H1 (cell line): ENCODE measurements around the gene PHRF1. TPM values are rescaled to one million over a fixed set of nuclear protein-coding genes. Genes with fewer than 3 reads are reported as not detected.
A peak's percentile ranks its signal among the peaks of the same experiment; 100 is the strongest.

Source experiments
- CTCF ChIA-PET: fragments of 300-600 bp; sonication (Branson Sonifier 250); formaldehyde crosslinking; loops from one replicate; lab custom pipeline; 2021; ENCODE audit not compliant: partially characterized antibody; lab: Charles Lee
- POLR2A ChIA-PET: fragments of 300-600 bp; sonication (Branson Sonifier 250); formaldehyde crosslinking; loops from one replicate; lab custom pipeline; 2021; ENCODE audit warnings: inconsistent platforms; ENCODE audit not compliant: partially characterized antibody; lab: Charles Lee
- DNase-seq, 2 experiments: peaks; one replicate each; pipeline versions ENCODE4 v3.0.0 to v3.0.0-alpha.2; 2010 to 2022; ENCODE audit warnings: low spot score in 2 of 2, low read depth in 1 of 2, mixed read lengths in 1 of 2
- FAIRE-seq: peaks from 2 replicates; lab custom pipeline; 2011; peaks lifted over from hg19 to GRCh38; lab: Jason Lieb, UNC
- H2AFZ ChIP-seq: 2 replicates; pipeline ENCODE4 v1.8.1; 2012; ENCODE audit warnings: low read length, inconsistent platforms
- H2AK5ac ChIP-seq: 2 replicates; pipeline ENCODE4 v1.6.1; 2013; ENCODE audit warnings: low read depth, low read length
- H2BK120ac ChIP-seq: replicated peaks from 2 replicates; pipeline ENCODE3; 2013; ENCODE audit warnings: low read depth, low read length, inconsistent platforms
- H2BK12ac ChIP-seq: 2 replicates; pipeline ENCODE4 v1.6.1; 2013; ENCODE audit warnings: low read depth, low read length
- H2BK15ac ChIP-seq: 2 replicates; pipeline ENCODE4 v1.6.1; 2013; ENCODE audit warnings: low read length
- H2BK20ac ChIP-seq: 2 replicates; pipeline ENCODE4 v1.6.1; 2013; ENCODE audit warnings: low read length
- H2BK5ac ChIP-seq: 2 replicates; pipeline ENCODE4 v1.6.1; 2013; ENCODE audit warnings: low read depth, low read length
- H3K14ac ChIP-seq: 2 replicates; pipeline ENCODE4 v1.6.1; 2013; ENCODE audit warnings: inconsistent platforms; ENCODE audit not compliant: insufficient read length
- H3K18ac ChIP-seq: 2 replicates; pipeline ENCODE4 v1.6.1; 2013; ENCODE audit warnings: low read length; ENCODE audit errors: extremely low read depth
- H3K23ac ChIP-seq: 2 replicates; pipeline ENCODE4 v1.6.1; 2013; ENCODE audit warnings: inconsistent platforms; ENCODE audit not compliant: insufficient read length
- H3K23me2 ChIP-seq: 2 replicates; pipeline ENCODE4 v1.6.1; 2013; ENCODE audit warnings: low read depth, low read length
- H3K27ac ChIP-seq: 2 replicates; pipeline ENCODE4 v1.6.1; 2011; ENCODE audit warnings: low read depth, low read length, inconsistent platforms
- H3K27me3 ChIP-seq, 4 experiments: replicated peaks in 1 of 4; 1 replicate in 1 of 4; 2 replicates in 3 of 4; pipeline versions ENCODE4 v1.6.1 to v1.8.1; 2011 to 2013; ENCODE audit warnings: low read length in 3 of 4, mild to moderate bottlenecking in 3 of 4, inconsistent platforms in 2 of 4, mixed read lengths in 2 of 4, moderate library complexity in 1 of 4; ENCODE audit not compliant: control insufficient read depth in 3 of 4, insufficient read depth in 3 of 4; ENCODE audit errors: extremely low read depth in 1 of 4
- H3K36me3 ChIP-seq, 4 experiments: 2 replicates each; pipeline versions ENCODE4 v1.6.1 to v1.8.1; 2011 to 2013; ENCODE audit warnings: mild to moderate bottlenecking in 4 of 4, low read length in 3 of 4, moderate library complexity in 2 of 4, control low read depth in 1 of 4, inconsistent platforms in 1 of 4; ENCODE audit not compliant: insufficient read depth in 4 of 4, control insufficient read depth in 2 of 4
- H3K4ac ChIP-seq: replicated peaks from 2 replicates; pipeline ENCODE3; 2013; ENCODE audit warnings: low read length, low read depth, mixed read lengths, inconsistent platforms; ENCODE audit not compliant: insufficient read length
- H3K4me1 ChIP-seq, 4 experiments: replicated peaks in 1 of 4; 1 replicate in 1 of 4; 2 replicates in 3 of 4; pipeline versions ENCODE4 v1.6.1 to v1.8.1; 2011 to 2013; ENCODE audit warnings: low read length in 3 of 4, inconsistent platforms in 2 of 4, mixed read lengths in 1 of 4; ENCODE audit not compliant: insufficient read depth in 4 of 4, control insufficient read depth in 3 of 4
- H3K4me2 ChIP-seq, 2 experiments: 2 replicates each; pipeline versions ENCODE4 v1.6.1 to v1.8.1; 2011 to 2013; ENCODE audit warnings: low read depth in 2 of 2, low read length in 2 of 2, control low read depth in 1 of 2, inconsistent platforms in 1 of 2, mild to moderate bottlenecking in 1 of 2; ENCODE audit not compliant: insufficient read depth in 1 of 2
- H3K4me3 ChIP-seq, 4 experiments: fragments of 200-600, 300-600 bp in 1 of 4; sonication (generic), shearing (Covaris generic), sonication (Bioruptor Twin) in 1 of 4; 2 replicates each; pipeline versions ENCODE4 v1.5.1 to v1.8.1; 2011 to 2016; ENCODE audit warnings: low read length in 4 of 4, low read depth in 3 of 4, control low read depth in 2 of 4, inconsistent platforms in 2 of 4, mild to moderate bottlenecking in 2 of 4, mixed read lengths in 1 of 4, moderate library complexity in 1 of 4; ENCODE audit not compliant: insufficient read depth in 2 of 4; ENCODE audit errors: extremely low read depth in 1 of 4
- H3K56ac ChIP-seq: replicated peaks from 2 replicates; pipeline ENCODE3; 2013; ENCODE audit warnings: low read depth, mild to moderate bottlenecking, mixed read lengths, low read length, inconsistent platforms; ENCODE audit not compliant: insufficient read length
- H3K79me1 ChIP-seq: 2 replicates; pipeline ENCODE4 v1.6.1; 2013; ENCODE audit warnings: low read depth, low read length, control low read depth
- H3K79me2 ChIP-seq, 2 experiments: 2 replicates each; pipeline versions ENCODE4 v1.6.1 to v1.8.1; 2012 to 2013; ENCODE audit warnings: low read length in 2 of 2, mild to moderate bottlenecking in 2 of 2, inconsistent platforms in 1 of 2; ENCODE audit not compliant: insufficient read depth in 2 of 2, control insufficient read depth in 1 of 2
- H3K9ac ChIP-seq, 4 experiments: replicated peaks in 1 of 4; 1 replicate in 1 of 4; 2 replicates in 3 of 4; pipeline versions ENCODE4 v1.6.1 to v1.8.1; 2011 to 2013; ENCODE audit warnings: low read depth in 3 of 4, low read length in 3 of 4, control low read depth in 2 of 4, mild to moderate bottlenecking in 2 of 4, moderate library complexity in 2 of 4, inconsistent platforms in 1 of 4; ENCODE audit errors: extremely low read depth in 1 of 4
- H3K9me3 ChIP-seq, 2 experiments: 2 replicates each; pipeline versions ENCODE4 v1.6.1 to v1.8.1; 2012 to 2013; ENCODE audit warnings: mild to moderate bottlenecking in 2 of 2, moderate library complexity in 2 of 2, control low read depth in 1 of 2, inconsistent platforms in 1 of 2, low read depth in 1 of 2, low read length in 1 of 2, mixed read lengths in 1 of 2; ENCODE audit not compliant: insufficient read depth in 2 of 2
- H4K20me1 ChIP-seq, 2 experiments: replicated peaks in 1 of 2; 2 replicates each; pipeline versions ENCODE3 to v1.8.1; 2011 to 2013; ENCODE audit warnings: inconsistent platforms in 2 of 2, low read length in 2 of 2, mild to moderate bottlenecking in 1 of 2; ENCODE audit not compliant: insufficient read depth in 2 of 2, control insufficient read depth in 1 of 2
- H4K5ac ChIP-seq: 2 replicates; pipeline ENCODE4 v1.6.1; 2013; ENCODE audit warnings: low read length, low read depth, mixed read lengths, inconsistent platforms; ENCODE audit not compliant: insufficient read length
- H4K8ac ChIP-seq: 2 replicates; pipeline ENCODE4 v1.8.0; 2013; ENCODE audit warnings: mild to moderate bottlenecking, moderate library complexity, low read length, inconsistent platforms; ENCODE audit not compliant: insufficient read depth; ENCODE audit errors: extremely low read depth
- H4K91ac ChIP-seq: replicated peaks from 2 replicates; pipeline ENCODE3; 2013; ENCODE audit warnings: low read length, mixed read lengths, inconsistent platforms; ENCODE audit not compliant: insufficient read length
- CEBPB ChIP-seq: IDR thresholded peaks from 2 replicates; pipeline ENCODE4 v1.6.1; 2012; ENCODE audit warnings: low read depth, low read length
- EGR1 ChIP-seq: IDR thresholded peaks from 2 replicates; pipeline ENCODE4 v1.6.1; 2011; ENCODE audit warnings: low read depth, low read length, borderline replicate concordance
- RFX5 ChIP-seq: IDR thresholded peaks from 2 replicates; pipeline ENCODE4 v1.6.1; 2011; ENCODE audit warnings: low read depth, low read length, improper control_type of control experiment, borderline replicate concordance
- RXRA ChIP-seq: IDR thresholded peaks from 2 replicates; pipeline ENCODE4 v1.6.1; 2011; ENCODE audit warnings: low read depth, mild to moderate bottlenecking, low read length, moderate library complexity; ENCODE audit not compliant: insufficient read depth
- SUZ12 ChIP-seq: fragments of 200-600 bp; sonication (generic); IDR thresholded peaks from 2 replicates; pipeline ENCODE4 v1.6.1; 2012; ENCODE audit warnings: mild to moderate bottlenecking, inconsistent platforms, low read length, moderate library complexity, mixed read lengths
- WGBS, 2 experiments: shearing (Covaris generic) in 1 of 2; methylation state at CpG; one replicate each; pipeline versions ENCODE4 v1.1.6 to v1.1.7; 2013 to 2015; ENCODE audit warnings: low lambda C conversion rate in 2 of 2, mixed read lengths in 2 of 2, inconsistent platforms in 1 of 2, low coverage in 1 of 2, missing lambda C conversion rate in 1 of 2; ENCODE audit not compliant: insufficient replicate concordance in 2 of 2, insufficient coverage in 1 of 2, insufficient read length in 1 of 2; ENCODE audit errors: extremely low coverage in 1 of 2, missing lambda C conversion rate in 1 of 2; 5-methylcytosine and 5-hydroxymethylcytosine counted together
- polyA plus RNA-seq, 7 experiments: library from polyadenylated mRNA; depleted of rRNA in 3 of 7; stranded (reverse) in 5 of 7; unstranded in 2 of 7; fragments of >200 nt in 5 of 7; fragments of 200-250 nt in 2 of 7; gene quantifications; 1 replicate in 5 of 7; 2 replicates in 1 of 7; 4 replicates in 1 of 7; pipeline versions ENCODE4 v1.2.1 to v1.2.3, GENCODE V29; 2011 to 2013; ENCODE audit warnings: missing spikeins in 2 of 7, mixed read lengths in 2 of 7
- total RNA-seq: library from RNA; stranded (reverse); fragmentation: NEBNext Ultra II Directional; extraction: Animal tissue kit (Norgen Biotek cat#: 25700); gene quantifications from 2 replicates; pipeline ENCODE4 v1.2.1, GENCODE V29; 2021

Gene PHRF1
- total and polyA plus RNA-seq, 2 of the 8 experiments (the other 6 are each of a cell fraction or from before 2014, with no cell fraction given): 13.4 to 37.3 TPM

DNA sequence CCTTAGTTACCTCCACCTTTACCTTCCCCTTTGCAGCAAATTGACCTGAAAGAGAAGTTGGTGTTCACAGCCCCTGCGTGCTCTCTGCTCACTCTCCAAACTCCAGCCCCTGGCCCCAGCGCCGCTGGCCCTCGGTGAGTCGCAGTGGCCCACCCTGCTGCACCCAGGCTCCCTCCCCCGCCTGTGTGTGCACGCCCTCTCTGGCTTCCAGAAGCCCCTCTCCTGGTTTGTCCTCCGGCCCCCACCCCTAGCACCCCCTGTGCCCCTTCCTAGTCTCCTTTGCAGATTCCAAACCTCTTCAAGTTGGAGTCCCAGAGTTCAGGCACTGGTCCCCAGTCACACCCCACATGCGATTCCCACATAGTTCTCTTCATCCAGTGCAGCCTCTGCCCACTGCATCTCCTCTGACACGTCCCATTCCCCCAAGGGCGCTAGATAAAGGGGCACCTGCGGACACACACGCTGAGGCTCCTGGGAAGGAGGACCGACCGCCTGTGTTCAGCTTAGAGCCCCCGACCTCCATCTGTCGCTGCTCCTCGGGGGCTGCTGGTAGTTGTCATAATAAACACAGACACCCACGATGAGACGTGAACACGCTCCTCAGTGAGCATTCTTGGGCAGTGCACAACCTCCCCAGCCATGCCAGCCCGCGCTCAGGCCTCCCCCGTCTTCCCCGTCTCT, 1.5 kb upstream of the PHRF1 start:
- POLR2A ChIA-PET: interaction anchor here (0.8 to 2.1 kb wide), 6 partner anchors 15 to 62 kb away, joined by 3 to 12 read pairs (median 4); partner anchors contain the start of genes DRD4, LMNTD2, LRRC56 and RASSF7
- no peak overlapping the region; the same call in 1 of the 2 replicates for H2BK15ac ChIP-seq
- peak overlapping the region; percentile 53 for H3K14ac ChIP-seq
- peak overlapping the region; percentile 44 to 72 (median 57) for H3K4me3 ChIP-seq
- no peak overlapping the region for H3K4ac ChIP-seq
- H3K27me3 ChIP-seq: peaks cover 8 to 17% (median 13%) of the 10 kb centered on the region in 4 experiments
- WGBS, 2 experiments: 19% methylated on average over 20 of the region's 25 CpGs; no CpG with 5 or more reads in 1 of the 2 experiments
- no peak overlapping the region; a peak in 1 of 7 replicates for H3K9ac ChIP-seq
- H4K8ac ChIP-seq: no peak overlapping the region
- no peak overlapping the region; the same call in 1 of the 2 replicates for H3K18ac ChIP-seq
- no peaks in the 10 kb centered on the region for H3K36me3 ChIP-seq
- peak; percentile 60 for TF ChIP-seq SUZ12
- TF ChIP-seq RXRA: no peak
- TF ChIP-seq EGR1: no peak
- TF ChIP-seq RFX5: no peak
- TF ChIP-seq CEBPB: no peak
- TF ChIP-seq, all 59 proteins: peak for 1
- Histone ChIP-seq H3K4me2 (peak overlapping the region; percentile 83 to 99), H2BK12ac (no peak overlapping the region), H3K79me2 (peaks cover 30 to 31% of the 10 kb centered on the region in 2 experiments), H3K27ac (no peak overlapping the region), H2AFZ (no peak overlapping the region), H3K23ac (no peak overlapping the region), H2AK5ac (0 out of 2 replicates have a peak overlapping the region, but pooled peaks have one; percentile 40), H2BK20ac (no peak overlapping the region), H4K20me1 (peaks cover 22 to 28% of the 10 kb centered on the region in 2 experiments), H3K9me3 (no peaks in the 10 kb centered on the region), H4K5ac (no peak overlapping the region), H4K91ac (peak overlapping the region; percentile 74), H2BK5ac (no peak overlapping the region), H2BK120ac (no peak overlapping the region), H3K23me2 (peaks cover 15% of the 10 kb centered on the region), H3K56ac (peak overlapping the region; percentile 46), H3K4me1 (peaks cover 6 to 26% (median 16%) of the 10 kb centered on the region in 4 experiments), H3K79me1 (peaks cover 12% of the 10 kb centered on the region)
- FAIRE-seq: no peak
- CTCF ChIA-PET: interaction anchor here (0.6 to 2.1 kb wide), 6 partner anchors 9 to 993 kb away, joined by 3 to 7 read pairs (median 5); no protein-coding TSS in a partner anchor
- no peak for DNase-seq
